Right lobe of liver (tissue), 6 donors: ENCODE data around the gene IPO13. TPM values are rescaled to one million over a fixed set of nuclear protein-coding genes. Genes with fewer than 3 reads are reported as not detected.

Source experiments
- ATAC-seq, 4 donors: fragments of 200-7000 bp; cut with Tn5 transposase; one replicate each; pipeline ENCODE4 v1.9.1; 2020; ENCODE audit warnings: mild to moderate bottlenecking in 4 of 4, moderate library complexity in 4 of 4
- DNase-seq, 3 donors: peaks; one replicate each; pipeline ENCODE4 v3.0.0-alpha.2; 2020
- H3K27ac ChIP-seq, 3 donors: fragments of 200-600 bp; one replicate each; pipeline ENCODE4 v1.8.0; 2022
- H3K27me3 ChIP-seq, 2 donors: fragments of 200-600 bp; one replicate each; pipeline ENCODE4 v1.8.0; 2022
- H3K36me3 ChIP-seq, 4 donors: fragments of 200-600 bp; sonication (generic) in 1 of 4; one replicate each; pipeline versions ENCODE4 v1.5.1 to v1.8.0; 2017 to 2022; ENCODE audit warnings: control low read depth in 1 of 4
- H3K4me1 ChIP-seq, 4 donors: fragments of 200-600 bp; sonication (generic) in 1 of 4; one replicate each; pipeline versions ENCODE4 v1.5.1 to v1.8.0; 2017 to 2022; ENCODE audit warnings: control low read depth in 1 of 4
- H3K4me3 ChIP-seq, 3 donors: fragments of 200-600 bp; one replicate each; pipeline ENCODE4 v1.8.0; 2022
- H3K9me3 ChIP-seq, 4 donors: fragments of 200-600 bp; sonication (generic) in 1 of 4; one replicate each; pipeline versions ENCODE4 v1.5.1 to v1.8.0; 2017 to 2022; ENCODE audit warnings: control low read depth in 1 of 4
- CTCF ChIP-seq, 4 donors: fragments of 200-600 bp in 3 of 4; fragments of 450-650 bp in 1 of 4; IDR thresholded peaks; one replicate each; pipeline versions ENCODE4 v1.5.1 to v1.8.0; 2016 to 2022; ENCODE audit warnings: antibody characterized with exemption in 4 of 4, mild to moderate bottlenecking in 2 of 4
- POLR2A ChIP-seq: fragments of 450-650 bp; IDR thresholded peaks from one replicate; pipeline ENCODE4 v1.6.1; 2017; ENCODE audit warnings: antibody characterized with exemption, mild to moderate bottlenecking
- WGBS: methylation state at CpG from one replicate; pipeline ENCODE4 v1.1.6; 2018; ENCODE audit warnings: low coverage, low lambda C conversion rate; ENCODE audit not compliant: insufficient coverage; ENCODE audit errors: missing lambda C conversion rate; 5-methylcytosine and 5-hydroxymethylcytosine counted together
- intact Hi-C, 2 donors: fragments of 100-400 bp; cut with DNase I; formaldehyde crosslinking; loops; one replicate each; pipeline versions ENCODE4 v1.11.2 to v1.14.1; 2022
- total RNA-seq, 6 experiments: library from RNA; depleted of rRNA in 2 of 6; stranded (reverse); fragments of >200 nt in 2 of 6; fragmentation: NEBNext Ultra II Directional in 3 of 6; extraction: Animal tissue kit (Norgen Biotek cat#: 25700) in 3 of 6; gene quantifications; one replicate each; pipeline versions ENCODE4 v1.1.0 to v1.2.4, GENCODE V29; 2016 to 2023
- donor health status: DM: no; HTN: yes; CAD: no.
- donor health status: DM: no; HTN: no; CAD: no.
- donor health status: DM: no; HTN: no; CAD: no.
- donor health status: DM: no; HTN: yes; CAD: no.
- donor health status: DM: no; HTN: yes; CAD: no.

The IPO13 gene
- total RNA-seq, 6 experiments from 2014 or later, result 12.4 to 18.9 (median 14.8) TPM

DNA sequence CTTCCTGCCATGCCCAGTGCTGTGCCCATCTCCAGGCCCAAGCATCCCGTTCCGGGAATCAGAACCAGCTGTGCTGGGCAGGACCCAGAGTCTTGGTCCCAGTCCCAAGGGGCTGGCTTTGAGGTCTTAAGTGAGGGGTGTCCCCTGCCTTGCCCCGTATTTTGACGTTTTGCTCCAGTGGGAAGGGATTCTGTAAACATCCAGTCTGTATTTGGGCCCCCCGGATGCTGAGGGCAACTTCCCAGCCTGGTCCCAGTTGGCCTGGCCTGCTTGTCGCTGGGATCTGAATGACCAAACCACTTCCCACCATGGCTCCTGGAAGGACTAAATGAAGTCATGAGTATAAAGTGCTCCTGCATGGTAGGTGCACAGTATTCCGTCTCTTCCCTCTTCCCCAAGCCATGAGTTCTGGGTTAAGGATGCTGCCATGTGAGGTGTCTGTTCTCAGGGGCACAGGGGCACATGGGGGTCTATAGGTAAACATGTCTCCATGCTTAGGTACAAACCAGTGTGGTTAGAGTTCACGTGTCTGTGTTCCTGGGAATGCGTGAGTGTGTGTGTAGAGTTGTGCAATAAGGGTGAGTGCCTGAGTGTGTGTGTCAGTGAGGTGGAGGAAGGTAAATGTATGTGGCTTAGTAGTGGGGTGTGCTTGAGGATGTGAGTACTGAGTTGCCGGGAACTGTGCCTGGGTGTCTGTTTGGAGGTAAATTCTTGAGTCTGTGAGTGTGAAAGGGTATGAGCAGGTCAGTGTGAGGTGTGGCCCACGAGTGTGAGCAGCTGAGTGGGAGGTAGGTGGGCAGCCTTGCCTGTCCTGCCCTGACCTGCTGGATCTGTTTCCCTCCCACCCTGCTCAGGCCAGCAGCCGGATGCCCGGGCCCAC, 33.7 kb downstream of the IPO13 start:
- no peak overlapping the region for H3K27ac ChIP-seq
- 41% methylated on average over 3 of the region's 13 CpGs for WGBS
- H3K4me1 ChIP-seq, result peaks cover 0 to 38% (median 13%) of the 10 kb centered on the region in 4 donors
- H3K36me3 ChIP-seq, result peaks cover 0 to 14% (median 5%) of the 10 kb centered on the region in 4 donors
- no peaks in the 10 kb centered on the region for H3K9me3 ChIP-seq
- intact Hi-C loops, result no loop called here
- TF ChIP-seq CTCF (IDR thresholded peaks at IDR 0.05) (no peak), POLR2A (no peak)
- ATAC-seq (peak in 1 of 4 donors; percentile 7), DNase-seq (peak in 1 of 3 donors; percentile 49)
- H3K4me3 ChIP-seq, result peak overlapping the region; percentile 70 to 71 (median 70)
- no peaks in the 10 kb centered on the region for H3K27me3 ChIP-seq

- no peak overlapping the region for H3K27ac ChIP-seq
- ATAC-seq, result no peak
- H3K4me3 ChIP-seq, result no peak overlapping the region
- no peaks in the 10 kb centered on the region for H3K9me3 ChIP-seq
- H3K4me1 ChIP-seq, result peaks cover 0 to 32% (median 10%) of the 10 kb centered on the region in 4 donors
- DNase-seq, result no peak
- 85% methylated on average over 7 of the region's 20 CpGs for WGBS
- no peaks in the 10 kb centered on the region for H3K27me3 ChIP-seq
- intact Hi-C loops, result no loop called here
- H3K36me3 ChIP-seq, result peaks cover 0 to 14% (median 5%) of the 10 kb centered on the region in 4 donors
- no peak for TF ChIP-seq CTCF (IDR thresholded peaks at IDR 0.05)
- no peak for TF ChIP-seq POLR2A
These were observed 34.4 kb downstream of the IPO13 start for GRCh38 chr1:43981135-43981491.

- TF ChIP-seq CTCF (IDR thresholded peaks at IDR 0.05) (no peak), POLR2A (no peak)
- no CpG with 5 or more reads among the region's 20 CpGs for WGBS
- Histone ChIP-seq H3K27me3 (no peaks in the 10 kb centered on the region), H3K27ac (no peak overlapping the region), H3K36me3 (peaks cover 0 to 9% (median 5%) of the 10 kb centered on the region in 4 donors), H3K4me3 (no peak overlapping the region), H3K4me1 (peaks cover 0 to 30% (median 7%) of the 10 kb centered on the region in 4 donors), H3K9me3 (no peaks in the 10 kb centered on the region)
- DNase-seq, result no peak
- intact Hi-C loops, result no loop called here
- ATAC-seq, result no peak
These were observed 34.9 kb downstream of the IPO13 start for GRCh38 chr1:43981636-43982035.

DNA sequence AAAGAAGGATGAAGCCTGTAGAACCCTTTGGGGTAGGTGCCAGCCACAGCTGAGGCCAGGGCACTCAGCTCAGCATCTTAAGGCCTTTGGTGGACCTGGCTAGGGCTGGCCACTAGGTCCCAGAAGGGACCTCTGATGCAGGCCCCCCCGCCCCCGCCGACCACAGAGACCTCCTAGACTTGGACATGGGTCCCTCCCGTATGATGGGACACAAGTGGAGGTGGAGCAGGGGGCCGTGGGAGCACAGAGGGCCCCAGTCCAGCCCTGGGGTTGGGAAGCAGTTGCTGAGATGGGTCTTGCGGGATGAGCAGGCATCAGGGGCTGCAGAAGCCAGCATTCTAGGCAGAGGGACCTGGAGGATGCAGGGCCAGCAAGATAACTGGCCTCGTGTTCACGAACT, 35.5 kb downstream of the IPO13 start:
- H3K4me1 ChIP-seq, result peaks cover 0 to 30% (median 7%) of the 10 kb centered on the region in 4 donors
- 94% methylated on average over 2 of the region's 8 CpGs for WGBS
- H3K4me3 ChIP-seq, result no peak overlapping the region
- no peak overlapping the region for H3K27ac ChIP-seq
- no peak for TF ChIP-seq CTCF (IDR thresholded peaks at IDR 0.05)
- no peak for TF ChIP-seq POLR2A
- H3K27me3 ChIP-seq, result no peaks in the 10 kb centered on the region
- intact Hi-C loops, result no loop called here
- ATAC-seq, result no peak
- no peak for DNase-seq
- H3K36me3 ChIP-seq, result peaks cover 0 to 3% (median 1%) of the 10 kb centered on the region in 4 donors
- H3K9me3 ChIP-seq, result no peaks in the 10 kb centered on the region
